Suprapubic skin (tissue), 4 donors: ENCODE data around the gene THTPA. TPM values are rescaled to one million over a fixed set of nuclear protein-coding genes. Genes with fewer than 3 reads are reported as not detected.

ENCODE experiments used
- DNase-seq, 2 donors: peaks; one replicate each; pipeline ENCODE4 v3.0.0-alpha.2; 2019; ENCODE audit warnings: low spot score in 2 of 2
- H3K27ac ChIP-seq: fragments of 200-600 bp; sonication (generic); one replicate; pipeline ENCODE4 v1.5.1; 2019
- H3K27me3 ChIP-seq: fragments of 200-600 bp; sonication (generic); one replicate; pipeline ENCODE4 v1.5.1; 2019
- H3K36me3 ChIP-seq: fragments of 200-600 bp; sonication (generic); one replicate; pipeline ENCODE4 v1.5.1; 2019
- H3K4me1 ChIP-seq: fragments of 200-600 bp; sonication (generic); one replicate; pipeline ENCODE4 v1.5.1; 2019
- H3K4me3 ChIP-seq: fragments of 200-600 bp; sonication (generic); one replicate; pipeline ENCODE4 v1.5.1; 2019; ENCODE audit warnings: mild to moderate bottlenecking
- H3K9me3 ChIP-seq: fragments of 200-600 bp; sonication (generic); one replicate; pipeline ENCODE4 v1.5.1; 2019
- EP300 ChIP-seq: sonication (generic); formaldehyde crosslinking; IDR thresholded peaks from one replicate; pipeline ENCODE4 v1.6.1; 2017; ENCODE audit warnings: antibody characterized with exemption
- POLR2A ChIP-seq, 2 donors: fragments of 450-650 bp; IDR thresholded peaks; one replicate each; pipeline ENCODE4 v1.6.1; 2017; ENCODE audit warnings: antibody characterized with exemption in 2 of 2, mild to moderate bottlenecking in 2 of 2, moderate library complexity in 2 of 2
- POLR2AphosphoS5 ChIP-seq, 3 donors: sonication (generic); formaldehyde crosslinking; IDR thresholded peaks; one replicate each; pipeline ENCODE4 v1.6.1; 2017; ENCODE audit warnings: antibody characterized with exemption in 3 of 3
- WGBS: methylation state at CpG from one replicate; pipeline ENCODE4 v1.1.5; 2018; 5-methylcytosine and 5-hydroxymethylcytosine counted together
- total RNA-seq, 4 donors: library from RNA; depleted of rRNA; stranded (reverse); fragments of >200 nt; gene quantifications; one replicate each; pipeline ENCODE4 v1.1.0, GENCODE V29; 2016
- TF ChIP-seq, protein P1 (sequence below), 2 donors: fragments of 200-600 bp in 1 of 2; fragments of 450-650 bp in 1 of 2; sonication (generic) in 1 of 2; IDR thresholded peaks; one replicate each; pipeline ENCODE4 v1.5.1; 2016 to 2019; ENCODE audit warnings: antibody characterized with exemption in 2 of 2, mild to moderate bottlenecking in 1 of 2, moderate library complexity in 1 of 2

The THTPA gene
- total RNA-seq, 4 donors from 2014 or later: 7.0 to 16.7 (median 11.8) TPM

DNA sequence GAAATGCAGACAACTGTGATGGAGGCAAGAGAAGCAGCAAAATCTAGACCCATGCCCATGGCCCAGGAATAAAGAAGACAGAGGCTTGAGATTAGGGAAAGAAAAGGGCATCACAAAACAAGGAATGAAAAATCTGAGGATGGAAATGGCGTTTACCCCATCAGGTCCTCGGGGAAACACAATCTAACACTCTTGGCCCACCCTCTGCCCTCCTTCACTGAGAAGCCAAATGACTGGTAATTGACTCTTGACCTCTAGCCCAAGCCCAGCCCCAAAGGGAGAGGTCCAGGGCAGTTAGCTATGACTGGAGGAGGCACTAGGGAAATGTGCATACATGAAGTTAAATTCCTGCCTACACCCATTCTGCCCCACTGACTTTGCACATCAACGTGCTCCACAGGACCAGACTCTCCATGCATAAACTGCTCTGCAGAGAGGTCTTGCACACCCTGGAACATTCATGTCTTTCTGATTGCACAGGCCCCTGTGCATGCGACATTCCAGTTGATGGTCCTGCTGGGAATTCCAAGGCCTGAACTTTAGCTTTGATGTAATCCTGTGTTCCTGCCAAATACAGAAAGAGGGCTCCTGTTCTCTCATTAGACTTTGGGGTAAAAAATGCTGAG, 10.2 kb upstream of the THTPA start:
- 82% methylated on average over 4 of the region's 4 CpGs for WGBS
- H3K9me3 ChIP-seq: no peaks in the 10 kb centered on the region
- no peak overlapping the region for H3K27ac ChIP-seq
- TF ChIP-seq, protein P1, sequence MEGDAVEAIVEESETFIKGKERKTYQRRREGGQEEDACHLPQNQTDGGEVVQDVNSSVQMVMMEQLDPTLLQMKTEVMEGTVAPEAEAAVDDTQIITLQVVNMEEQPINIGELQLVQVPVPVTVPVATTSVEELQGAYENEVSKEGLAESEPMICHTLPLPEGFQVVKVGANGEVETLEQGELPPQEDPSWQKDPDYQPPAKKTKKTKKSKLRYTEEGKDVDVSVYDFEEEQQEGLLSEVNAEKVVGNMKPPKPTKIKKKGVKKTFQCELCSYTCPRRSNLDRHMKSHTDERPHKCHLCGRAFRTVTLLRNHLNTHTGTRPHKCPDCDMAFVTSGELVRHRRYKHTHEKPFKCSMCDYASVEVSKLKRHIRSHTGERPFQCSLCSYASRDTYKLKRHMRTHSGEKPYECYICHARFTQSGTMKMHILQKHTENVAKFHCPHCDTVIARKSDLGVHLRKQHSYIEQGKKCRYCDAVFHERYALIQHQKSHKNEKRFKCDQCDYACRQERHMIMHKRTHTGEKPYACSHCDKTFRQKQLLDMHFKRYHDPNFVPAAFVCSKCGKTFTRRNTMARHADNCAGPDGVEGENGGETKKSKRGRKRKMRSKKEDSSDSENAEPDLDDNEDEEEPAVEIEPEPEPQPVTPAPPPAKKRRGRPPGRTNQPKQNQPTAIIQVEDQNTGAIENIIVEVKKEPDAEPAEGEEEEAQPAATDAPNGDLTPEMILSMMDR (IDR thresholded peaks at IDR 0.05): no peak
- no peak for TF ChIP-seq POLR2A (IDR thresholded peaks at IDR 0.05)
- TF ChIP-seq EP300: no peak
- TF ChIP-seq POLR2AphosphoS5 (IDR thresholded peaks at IDR 0.05): no peak
- no peak overlapping the region for H3K4me3 ChIP-seq
- H3K27me3 ChIP-seq: peaks cover 4% of the 10 kb centered on the region
- H3K4me1 ChIP-seq: peaks cover 10% of the 10 kb centered on the region
- DNase-seq: no peak
- no peaks in the 10 kb centered on the region for H3K36me3 ChIP-seq

DNA sequence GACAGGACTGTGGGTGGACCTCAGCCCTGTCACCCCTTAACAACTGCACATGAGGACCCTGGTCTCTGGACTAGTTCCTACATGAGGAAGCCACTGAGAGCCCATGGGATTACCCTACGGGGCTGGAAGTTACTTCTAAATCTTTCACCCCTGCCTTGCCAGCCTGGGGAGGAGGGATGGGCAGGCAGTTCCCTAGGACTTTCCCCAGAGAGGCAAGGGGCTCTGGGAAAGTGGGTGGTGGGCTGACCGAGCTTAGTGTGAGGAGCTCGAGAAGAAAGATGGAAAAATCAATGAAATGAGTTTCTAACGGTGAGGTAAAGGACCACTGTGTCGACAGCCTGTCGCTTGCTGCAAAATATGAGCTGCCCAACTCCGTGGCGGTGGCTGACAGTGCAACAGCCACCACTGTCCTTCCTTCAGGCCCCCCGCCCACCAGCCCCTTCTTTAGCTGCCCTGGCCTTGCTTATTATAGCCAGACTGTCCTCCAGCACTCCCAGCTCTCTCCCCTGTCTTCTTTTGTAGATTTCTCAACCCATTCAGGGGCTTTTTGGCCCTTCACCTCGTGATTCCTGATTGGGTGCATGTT, 9.5 kb upstream of the THTPA start:
- no peak for TF ChIP-seq POLR2A (IDR thresholded peaks at IDR 0.05)
- TF ChIP-seq, protein P1 (IDR thresholded peaks at IDR 0.05): no peak
- no peak for TF ChIP-seq EP300
- no peak for TF ChIP-seq POLR2AphosphoS5 (IDR thresholded peaks at IDR 0.05)
- H3K36me3 ChIP-seq: no peaks in the 10 kb centered on the region
- WGBS: 79% methylated on average over 10 of the region's 10 CpGs

DNA sequence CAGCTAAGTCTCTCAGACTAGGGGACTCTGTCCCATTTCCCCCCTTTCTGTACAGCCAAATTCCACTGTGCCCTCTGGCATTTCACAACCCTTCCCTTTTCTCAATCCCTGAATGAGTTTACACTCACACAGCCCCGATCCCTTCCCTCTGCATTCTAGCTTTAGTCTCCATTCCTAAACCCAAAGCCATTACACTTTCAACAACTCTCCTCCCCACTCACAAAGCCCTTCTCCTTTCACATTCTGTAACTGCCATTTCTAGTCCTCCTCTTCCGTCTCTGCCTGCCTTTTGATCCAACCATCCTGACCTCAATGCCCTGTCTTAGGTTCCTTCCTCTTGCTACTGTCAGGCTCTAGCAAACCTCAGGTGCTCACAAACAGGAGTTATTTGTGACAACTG, 8.1 kb upstream of the THTPA start:
- TF ChIP-seq EP300 (no peak), POLR2AphosphoS5 (IDR thresholded peaks at IDR 0.05) (no peak), POLR2A (IDR thresholded peaks at IDR 0.05) (no peak)
- TF ChIP-seq, protein P1 (IDR thresholded peaks at IDR 0.05): no peak
- 71% methylated on average over 2 of the region's 2 CpGs for WGBS
- Histone ChIP-seq H3K27ac (no peak overlapping the region), H3K27me3 (peaks cover 7% of the 10 kb centered on the region), H3K9me3 (no peaks in the 10 kb centered on the region), H3K36me3 (no peaks in the 10 kb centered on the region), H3K4me1 (peaks cover 22% of the 10 kb centered on the region), H3K4me3 (no peak overlapping the region)
- DNase-seq: no peak

More for the DNA sequence above, 9.5 kb upstream of the THTPA start:
- Histone ChIP-seq H3K27ac (no peak overlapping the region), H3K4me1 (peaks cover 16% of the 10 kb centered on the region), H3K4me3 (no peak overlapping the region), H3K27me3 (peaks cover 7% of the 10 kb centered on the region), H3K9me3 (no peaks in the 10 kb centered on the region)
- DNase-seq: no peak

DNA sequence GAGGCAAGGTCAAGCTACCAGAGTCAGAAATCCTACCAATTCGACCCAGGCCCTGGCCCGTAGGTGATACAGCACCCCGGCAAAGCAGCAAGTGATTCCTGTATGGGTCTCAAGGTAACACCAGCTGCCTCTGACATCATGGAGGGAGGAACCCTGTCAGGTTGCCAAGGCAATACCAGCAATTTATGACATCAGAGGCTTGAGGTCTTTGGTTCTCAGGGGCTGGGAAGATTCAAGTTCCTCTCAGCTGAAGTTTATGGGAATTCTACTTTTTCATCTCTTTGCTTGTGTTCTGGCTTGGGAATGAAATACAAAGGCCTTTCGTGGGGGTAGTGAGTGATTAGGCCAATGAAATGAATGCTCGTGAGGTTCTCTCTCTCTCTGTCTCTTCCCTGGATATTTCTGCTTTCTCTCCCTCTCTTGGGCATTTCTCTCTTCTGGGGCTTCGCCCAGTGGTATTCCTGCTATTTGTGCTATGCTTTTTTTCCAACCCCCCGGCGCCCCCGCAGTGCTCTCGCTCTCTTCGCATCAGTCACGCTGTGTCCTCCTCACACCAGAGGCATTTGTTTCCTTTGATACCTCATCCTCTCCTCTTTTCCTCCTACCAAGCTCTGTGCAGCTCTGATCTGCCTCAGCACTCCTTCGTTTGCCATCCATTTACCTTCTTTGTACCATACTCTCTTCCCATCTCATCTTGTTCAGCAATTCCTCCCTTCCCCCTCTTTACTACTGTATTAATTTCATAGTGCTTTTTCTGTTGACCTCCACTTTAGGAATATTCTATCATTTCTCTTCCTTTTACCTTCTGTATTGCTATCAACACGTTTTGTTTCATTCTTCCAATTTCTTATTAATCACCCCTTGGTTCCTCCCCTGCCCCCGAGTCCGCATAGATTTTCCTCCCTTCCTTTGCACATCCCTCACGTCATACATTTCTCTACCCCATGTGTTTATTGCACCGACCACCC, 7.4 kb upstream of the THTPA start:
- WGBS: 70% methylated on average over 18 of the region's 18 CpGs
- no peak overlapping the region for H3K27ac ChIP-seq
- H3K36me3 ChIP-seq: no peaks in the 10 kb centered on the region
- peaks cover 22% of the 10 kb centered on the region for H3K4me1 ChIP-seq
- peaks cover 7% of the 10 kb centered on the region for H3K27me3 ChIP-seq
- TF ChIP-seq POLR2AphosphoS5 (IDR thresholded peaks at IDR 0.05) (no peak), EP300 (no peak), POLR2A (IDR thresholded peaks at IDR 0.05) (no peak)
- TF ChIP-seq, protein P1 (IDR thresholded peaks at IDR 0.05): no peak
- no peaks in the 10 kb centered on the region for H3K9me3 ChIP-seq
- no peak overlapping the region for H3K4me3 ChIP-seq
- DNase-seq: no peak
